K562 (cell line): ENCODE results near the gene CELSR1.

Experiments used
- CEBPZ ChIP-seq: fragments of 150-350 bp; IDR thresholded peaks from 2 replicates; pipeline ENCODE4 v1.6.1; 2014; ENCODE audit warnings: low read depth, mild to moderate bottlenecking, low read length, borderline replicate concordance
- EP300 ChIP-seq: IDR thresholded peaks from 2 replicates; pipeline ENCODE4 v1.6.1; 2012; ENCODE audit warnings: low read length, improper control_type of control experiment
- IRF2 ChIP-seq: sonication (generic); formaldehyde crosslinking; IDR thresholded peaks from 2 replicates; pipeline ENCODE4 v1.8.1; 2022; ENCODE audit warnings: mild to moderate bottlenecking, missing genetic modification reagents
- MAFK ChIP-seq: IDR thresholded peaks from 2 replicates; pipeline ENCODE4 v1.6.1; 2011; ENCODE audit warnings: low read length, improper control_type of control experiment
- SLC30A9 ChIP-seq: fragments of 250-450 bp; sonication (Bioruptor Pico); IDR thresholded peaks from 2 replicates; pipeline ENCODE4 v1.8.0; 2022; ENCODE audit warnings: mild to moderate bottlenecking, moderate library complexity
- SNRNP70 ChIP-seq: fragments of 200-400 bp; formaldehyde crosslinking; optimal IDR thresholded peaks from 2 replicates; pipeline ENCODE3; 2017; ENCODE audit warnings: low read depth, low read length
- TCF7L2 ChIP-seq: fragments of 150-350 bp; IDR thresholded peaks from 2 replicates; pipeline ENCODE4 v1.6.1; 2016; ENCODE audit warnings: low read depth, mild to moderate bottlenecking, low read length, moderate library complexity
- ZBTB8A ChIP-seq: fragments of 450-650 bp; IDR thresholded peaks from 2 replicates; pipeline ENCODE4 v1.6.1; 2018; ENCODE audit warnings: mild to moderate bottlenecking, moderate library complexity; ENCODE audit not compliant: partially characterized antibody
- ZKSCAN8 ChIP-seq: fragments of 200-800 bp; sonication (Bioruptor generic); IDR thresholded peaks from 2 replicates; pipeline ENCODE4 v1.6.1; 2016; ENCODE audit warnings: missing genetic modification characterization, missing compliant biosample characterization
- ZNF717 ChIP-seq: fragments of 250-450 bp; sonication (Bioruptor Pico); IDR thresholded peaks from 2 replicates; pipeline ENCODE4 v1.5.0; 2021
- ZZZ3 ChIP-seq: fragments of 450-650 bp; IDR thresholded peaks from 2 replicates; pipeline ENCODE4 v1.6.1; 2016; ENCODE audit warnings: antibody characterized with exemption, mild to moderate bottlenecking, moderate library complexity
- TF ChIP-seq, protein P1 (sequence below): sonication (generic); formaldehyde crosslinking; IDR thresholded peaks from 2 replicates; pipeline ENCODE4 v1.9.0; 2022; ENCODE audit warnings: mild to moderate bottlenecking, missing genetic modification reagents
- TF ChIP-seq, protein P2 (sequence below): sonication (generic); formaldehyde crosslinking; IDR thresholded peaks from 2 replicates; pipeline ENCODE4 v1.9.0; 2022; ENCODE audit warnings: mild to moderate bottlenecking, missing genetic modification reagents

- TF ChIP-seq ZKSCAN8 (CRISPR knock-in tag) (no peak), SNRNP70 (no peak), CEBPZ (no peak), TCF7L2 (no peak), SLC30A9 (no peak), ZNF717 (CRISPR knock-in tag) (no peak), ZZZ3 (no peak), IRF2 (no peak), EP300 (no peak), MAFK (no peak), ZBTB8A (no peak)
- TF ChIP-seq, protein P1, sequence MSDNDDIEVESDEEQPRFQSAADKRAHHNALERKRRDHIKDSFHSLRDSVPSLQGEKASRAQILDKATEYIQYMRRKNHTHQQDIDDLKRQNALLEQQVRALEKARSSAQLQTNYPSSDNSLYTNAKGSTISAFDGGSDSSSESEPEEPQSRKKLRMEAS (CRISPR knock-in tag), result no peak
- TF ChIP-seq, protein P2, sequence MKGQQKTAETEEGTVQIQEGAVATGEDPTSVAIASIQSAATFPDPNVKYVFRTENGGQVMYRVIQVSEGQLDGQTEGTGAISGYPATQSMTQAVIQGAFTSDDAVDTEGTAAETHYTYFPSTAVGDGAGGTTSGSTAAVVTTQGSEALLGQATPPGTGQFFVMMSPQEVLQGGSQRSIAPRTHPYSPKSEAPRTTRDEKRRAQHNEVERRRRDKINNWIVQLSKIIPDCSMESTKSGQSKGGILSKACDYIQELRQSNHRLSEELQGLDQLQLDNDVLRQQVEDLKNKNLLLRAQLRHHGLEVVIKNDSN (CRISPR knock-in tag), result no peak
These were observed 180.6 kb downstream of the CELSR1 start for GRCh38 chr22:46356496-46357480.
